PFSK-1 (cell line): Measurements from ENCODE around the gene MYH14.

Experiments
- POLR2AphosphoS5 ChIP-seq: IDR thresholded peaks from 2 replicates; pipeline ENCODE4 v1.6.1; 2012; ENCODE audit warnings: low read depth, mild to moderate bottlenecking, control low read depth, low read length, moderate library complexity
- REST ChIP-seq, 2 experiments: IDR thresholded peaks; 2 replicates each; pipeline versions ENCODE4 v1.6.1 to v1.8.0; 2011 to 2012; ENCODE audit warnings: low read depth in 2 of 2, low read length in 2 of 2, control low read depth in 1 of 2, inconsistent platforms in 1 of 2, mild to moderate bottlenecking in 1 of 2, moderate library complexity in 1 of 2; ENCODE audit not compliant: insufficient read depth in 1 of 2
- SIN3A ChIP-seq: IDR thresholded peaks from 2 replicates; pipeline ENCODE4 v1.6.1; 2012; ENCODE audit warnings: mild to moderate bottlenecking, low read length, moderate library complexity, borderline replicate concordance; ENCODE audit not compliant: insufficient read depth
- TAF1 ChIP-seq: IDR thresholded peaks from 2 replicates; pipeline ENCODE4 v1.6.1; 2012; ENCODE audit warnings: low read length, control low read depth, borderline replicate concordance; ENCODE audit not compliant: insufficient read depth

- no peak for TF ChIP-seq REST (IDR thresholded peaks at IDR 0.05; ENCODE audit: insufficient read depth in 1 of 2, low read depth in 2 of 2, low read length in 2 of 2)
- TF ChIP-seq TAF1 = no peak
- TF ChIP-seq POLR2AphosphoS5 = no peak
- TF ChIP-seq SIN3A = no peak
Measured at GRCh38 chr19:50159078-50159477, 44.3 kb upstream of the MYH14 start.
